NCI-H1105 (cell line): ENCODE results near the gene ZBTB5.
"Not testable (repeated sequence)": the region's sequence is repeated elsewhere in the genome, so short reads cannot be mapped to it uniquely, and the experiment has no call there.

ENCODE experiments used
- DNase-seq: peaks from one replicate; lab custom pipeline; 2025; lab: John Stamatoyannopoulos, UW

ZBTB5 gene

DNA sequence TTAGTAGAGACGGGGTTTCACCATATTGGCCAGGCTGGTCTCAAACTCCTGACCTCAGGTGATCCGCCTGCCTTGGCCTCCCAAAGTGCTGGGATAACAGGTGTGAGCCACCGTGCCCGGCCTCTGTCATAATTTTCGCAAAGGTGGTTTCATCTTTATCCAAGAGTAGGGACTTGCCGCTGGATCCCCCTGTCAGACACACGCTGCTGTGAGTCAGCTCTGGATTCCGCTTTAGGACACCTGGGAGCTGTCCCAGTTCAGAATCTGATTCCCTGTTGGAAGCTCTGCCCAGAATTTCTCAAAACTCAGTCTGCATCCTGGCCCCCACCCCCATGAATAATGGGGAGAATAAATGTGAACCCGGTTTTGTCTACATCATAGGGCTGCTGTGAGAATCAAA lies 60.7 kb downstream of the ZBTB5 start:
- no peak for DNase-seq

GRCh38 chr9:37399336-37399735 lies 65.9 kb downstream of the ZBTB5 start:
- DNase-seq: no peak

GRCh38 chr9:37398464-37399025 lies 66.7 kb downstream of the ZBTB5 start:
- no peak for DNase-seq

DNA sequence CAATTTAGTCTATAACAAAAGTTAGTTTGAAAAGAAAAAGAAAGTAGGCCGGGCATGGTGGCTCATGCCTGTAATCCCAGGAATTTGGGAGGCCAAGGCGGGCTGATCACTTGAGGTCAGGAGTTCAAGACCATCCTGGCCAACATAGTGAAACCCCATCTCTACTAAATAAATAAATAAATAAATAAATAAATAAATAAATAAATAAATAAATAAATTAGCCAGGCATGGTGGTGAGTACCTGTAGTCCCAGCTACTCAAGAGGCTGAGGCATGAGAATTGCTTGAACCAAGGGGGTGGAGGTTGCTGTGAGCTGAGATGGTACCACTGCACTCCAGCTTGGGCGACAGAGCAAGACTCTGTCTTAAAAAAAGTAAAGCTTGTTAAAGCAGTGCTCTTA lies 67.3 kb downstream of the ZBTB5 start:
- DNase-seq: not testable (repeated sequence)

- no peak for DNase-seq
Observed at GRCh38 chr9:37395663-37396062, 69.6 kb downstream of the ZBTB5 start.

- no peak for DNase-seq
Observed at GRCh38 chr9:37395229-37395628, 70.0 kb downstream of the ZBTB5 start.

GRCh38 chr9:37392272-37392671 lies 73.0 kb downstream of the ZBTB5 start:
- no peak for DNase-seq

- no peak for DNase-seq
Observed at GRCh38 chr9:37390759-37391158, 74.5 kb downstream of the ZBTB5 start.
